Measurements from ENCODE around the gene PRKD1. TPM values are rescaled to one million over a fixed set of nuclear protein-coding genes. Genes with fewer than 3 reads are reported as not detected.
"Not testable (repeated sequence)": the region's sequence is repeated elsewhere in the genome, so short reads cannot be mapped to it uniquely, and the experiment has no call there.

Gene PRKD1
- polyA plus RNA-seq, 1 of the 3 experiments (the other 2 are of a cell fraction) = 0.07 TPM

GRCh38 chr14:29861996-29862395 is 65.7 kb downstream of the PRKD1 start (continued):
- TF ChIP-seq REST (IDR thresholded peaks at IDR 0.05; ENCODE audit: low read depth, low read length) (no peak), FOSL2 (IDR thresholded peaks at IDR 0.05; ENCODE audit: borderline replicate concordance, low read depth) (no peak)

- ChIA-PET POLR2A (no interaction called here), CTCF (no interaction called here)
- Histone ChIP-seq H3K4me1 (ENCODE audit: control insufficient read depth in 1 of 2, insufficient read depth in 2 of 2, low read depth in 1 of 2, low read length in 1 of 2) (no peaks in the 10 kb centered on the region), H3K79me2 (ENCODE audit: insufficient read depth) (no peaks in the 10 kb centered on the region), H3K4me2 (no peak overlapping the region), H3K4me3 (ENCODE audit: low read depth in 2 of 2, low read length in 1 of 2) (no peak overlapping the region), H3K27me3 (ENCODE audit: insufficient read depth) (no peaks in the 10 kb centered on the region), H3K9ac (no peak overlapping the region), H3F3A (replicated peaks; ENCODE audit: insufficient read depth) (no peaks in the 10 kb centered on the region), H3K9me3 (no peaks in the 10 kb centered on the region), H4K20me1 (ENCODE audit: insufficient read depth) (no peaks in the 10 kb centered on the region), H3K9me2 (no peaks in the 10 kb centered on the region), H3K36me3 (replicated peaks in 1 of 2; ENCODE audit: control insufficient read depth in 1 of 2, insufficient read depth in 2 of 2, low read length in 1 of 2) (no peaks in the 10 kb centered on the region), H3K27ac (ENCODE audit: low read depth in 2 of 2, low read length in 1 of 2) (no peak overlapping the region), H2AFZ (ENCODE audit: low read depth) (no peak overlapping the region)
- DNase-seq = no peak
- no peak for TF ChIP-seq JUND (IDR thresholded peaks at IDR 0.05)
- 5% methylated on average over 3 of the region's 3 CpGs for WGBS (ENCODE audit: low lambda C conversion rate)
Observed at GRCh38 chr14:29858299-29858698, 69.3 kb downstream of the PRKD1 start.

- Histone ChIP-seq H3K9ac (no peak overlapping the region), H3K4me3 (ENCODE audit: low read depth in 2 of 2, low read length in 1 of 2) (no peak overlapping the region), H3K27ac (ENCODE audit: low read depth in 2 of 2, low read length in 1 of 2) (no peak overlapping the region), H3K9me3 (no peaks in the 10 kb centered on the region), H3K9me2 (no peaks in the 10 kb centered on the region), H3K79me2 (ENCODE audit: insufficient read depth) (no peaks in the 10 kb centered on the region), H3K27me3 (ENCODE audit: insufficient read depth) (no peaks in the 10 kb centered on the region), H3K4me1 (ENCODE audit: control insufficient read depth in 1 of 2, insufficient read depth in 2 of 2, low read depth in 1 of 2, low read length in 1 of 2) (no peaks in the 10 kb centered on the region), H3K4me2 (no peak overlapping the region), H2AFZ (ENCODE audit: low read depth) (no peak overlapping the region), H4K20me1 (ENCODE audit: insufficient read depth) (no peaks in the 10 kb centered on the region), H3K36me3 (replicated peaks in 1 of 2; ENCODE audit: control insufficient read depth in 1 of 2, insufficient read depth in 2 of 2, low read length in 1 of 2) (no peaks in the 10 kb centered on the region), H3F3A (replicated peaks; ENCODE audit: insufficient read depth) (no peaks in the 10 kb centered on the region)
- TF ChIP-seq YY1 (IDR thresholded peaks at IDR 0.05; ENCODE audit: low read depth) = no peak
- WGBS (ENCODE audit: low lambda C conversion rate) = 0% methylated on average over 3 of the region's 3 CpGs
- DNase-seq = no peak
- ChIA-PET POLR2A (no interaction called here), CTCF (no interaction called here)
Observed at GRCh38 chr14:29857551-29857950, 70.1 kb downstream of the PRKD1 start.

GRCh38 chr14:29856516-29856915 is 71.1 kb downstream of the PRKD1 start:
- H2AFZ ChIP-seq (ENCODE audit: low read depth) = no peak overlapping the region
- H3K27ac ChIP-seq (ENCODE audit: low read depth in 2 of 2, low read length in 1 of 2) = no peak overlapping the region
- no peak for TF ChIP-seq PBX3 (IDR thresholded peaks at IDR 0.05)
- TF ChIP-seq RFX5 (IDR thresholded peaks at IDR 0.05; ENCODE audit: low read length) = no peak
- H3K4me3 ChIP-seq (ENCODE audit: low read depth in 2 of 2, low read length in 1 of 2) = no peak overlapping the region
- no peaks in the 10 kb centered on the region for H3K36me3 ChIP-seq (replicated peaks in 1 of 2; ENCODE audit: control insufficient read depth in 1 of 2, insufficient read depth in 2 of 2, low read length in 1 of 2)
- no peaks in the 10 kb centered on the region for H3K9me3 ChIP-seq
- 5% methylated on average over 4 of the region's 4 CpGs for WGBS (ENCODE audit: low lambda C conversion rate)
- no peaks in the 10 kb centered on the region for H3K27me3 ChIP-seq (ENCODE audit: insufficient read depth)
- H4K20me1 ChIP-seq (ENCODE audit: insufficient read depth) = no peaks in the 10 kb centered on the region
- H3K9me2 ChIP-seq = no peaks in the 10 kb centered on the region
- no peaks in the 10 kb centered on the region for H3K79me2 ChIP-seq (ENCODE audit: insufficient read depth)
- POLR2A ChIA-PET = no interaction called here
- no peak overlapping the region for H3K4me2 ChIP-seq
- H3F3A ChIP-seq (replicated peaks; ENCODE audit: insufficient read depth) = no peaks in the 10 kb centered on the region
- H3K4me1 ChIP-seq (ENCODE audit: control insufficient read depth in 1 of 2, insufficient read depth in 2 of 2, low read depth in 1 of 2, low read length in 1 of 2) = no peaks in the 10 kb centered on the region
- CTCF ChIA-PET = no interaction called here
- no peak for DNase-seq
- H3K9ac ChIP-seq = no peak overlapping the region

- WGBS (ENCODE audit: low lambda C conversion rate) = 19% methylated on average over 2 of the region's 2 CpGs
- DNase-seq; H3K9me3 ChIP-seq; H3K9ac ChIP-seq; H3K4me2 ChIP-seq; H3K4me3 ChIP-seq (ENCODE audit: low read depth in 2 of 2, low read length in 1 of 2); H2AFZ ChIP-seq (ENCODE audit: low read depth); POLR2A ChIA-PET; H4K20me1 ChIP-seq (ENCODE audit: insufficient read depth); H3F3A ChIP-seq (replicated peaks; ENCODE audit: insufficient read depth); H3K79me2 ChIP-seq (ENCODE audit: insufficient read depth); H3K27ac ChIP-seq (ENCODE audit: low read depth in 2 of 2, low read length in 1 of 2); H3K4me1 ChIP-seq (ENCODE audit: control insufficient read depth in 1 of 2, insufficient read depth in 2 of 2, low read depth in 1 of 2, low read length in 1 of 2); H3K9me2 ChIP-seq; H3K36me3 ChIP-seq (replicated peaks in 1 of 2; ENCODE audit: control insufficient read depth in 1 of 2, insufficient read depth in 2 of 2, low read length in 1 of 2); H3K27me3 ChIP-seq (ENCODE audit: insufficient read depth); CTCF ChIA-PET: not testable (repeated sequence)
Observed at GRCh38 chr14:29853691-29854090, 74.0 kb downstream of the PRKD1 start.

Measured in SK-N-SH (cell line).